Type B pancreatic cell (in vitro differentiated cells): Measurements from ENCODE around the gene PLCXD1. TPM values are rescaled to one million over a fixed set of nuclear protein-coding genes. Genes with fewer than 3 reads are reported as not detected.
"Not testable (repeated sequence)": the region's sequence is repeated elsewhere in the genome, so short reads cannot be mapped to it uniquely, and the experiment has no call there.

ENCODE experiments used
- DNase-seq: peaks from one replicate; pipeline ENCODE4 v3.0.0; 2021; ENCODE audit warnings: mixed read lengths; ENCODE audit not compliant: unreplicated experiment; ENCODE audit errors: extremely low spot score
- H3K27ac Mint-ChIP-seq: 2 replicates; pipeline ENCODE4 v1.8.0; 2021; ENCODE audit warnings: mild to moderate bottlenecking, mixed read lengths
- H3K27me3 Mint-ChIP-seq: 2 replicates; pipeline ENCODE4 v1.8.0; 2021; ENCODE audit warnings: mixed read lengths
- H3K36me3 Mint-ChIP-seq: 2 replicates; pipeline ENCODE4 v1.8.0; 2021; ENCODE audit warnings: mixed read lengths
- H3K4me1 Mint-ChIP-seq: one replicate; pipeline ENCODE4 v1.8.0; 2021; ENCODE audit warnings: mixed read lengths; ENCODE audit not compliant: unreplicated experiment
- H3K4me3 Mint-ChIP-seq: 2 replicates; pipeline ENCODE4 v1.8.0; 2021; ENCODE audit warnings: mild to moderate bottlenecking, mixed read lengths
- H3K9me3 Mint-ChIP-seq: 2 replicates; pipeline ENCODE4 v1.8.0; 2021; ENCODE audit warnings: mixed read lengths
- CTCF ChIP-seq: fragments of 200-600 bp; sonication (generic); conservative IDR thresholded peaks from 2 replicates; pipeline ENCODE4 v1.5.0; 2021; ENCODE audit warnings: antibody characterized with exemption, mild to moderate bottlenecking
- total RNA-seq: library from RNA; stranded (reverse); gene quantifications from 2 replicates; pipeline ENCODE4 v1.2.1, GENCODE V29; 2021; ENCODE audit warnings: low replicate concordance

Gene PLCXD1
- total RNA-seq, 1 donor from 2014 or later: 54.8 TPM

DNA sequence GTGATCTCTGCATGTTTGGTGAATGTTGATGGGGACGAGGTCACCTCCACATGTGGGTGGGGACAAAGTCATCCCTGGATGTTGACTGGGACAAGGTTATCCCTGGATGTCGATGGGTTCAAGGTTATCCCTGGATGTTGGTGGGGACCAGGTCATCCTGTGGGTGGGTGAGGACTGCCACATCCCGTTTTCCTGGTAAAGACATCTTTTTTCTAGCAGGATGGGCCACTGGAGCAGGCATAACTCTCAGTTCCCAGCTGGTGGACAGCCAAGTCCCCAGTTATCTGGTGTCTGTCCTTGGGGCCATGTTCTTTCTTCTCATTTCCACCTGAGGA, 28.3 kb upstream of the PLCXD1 start:
- no peaks in the 10 kb centered on the region for H3K36me3 Mint-ChIP-seq

GRCh38 chrX:253451-254297, 27.5 kb upstream of the PLCXD1 start:
- Mint-ChIP-seq H3K4me1 (no peaks in the 10 kb centered on the region), H3K9me3 (peaks cover 10% of the 10 kb centered on the region), H3K27ac (no peak overlapping the region), H3K36me3 (no peaks in the 10 kb centered on the region), H3K27me3 (no peaks in the 10 kb centered on the region), H3K4me3 (no peak overlapping the region)
- TF ChIP-seq CTCF: no peak
- peak; percentile 53 for DNase-seq

More for the DNA sequence above, 28.3 kb upstream of the PLCXD1 start:
- H3K4me3 Mint-ChIP-seq: no peak overlapping the region
- no peak for DNase-seq
- H3K9me3 Mint-ChIP-seq: peaks cover 10% of the 10 kb centered on the region
- no peak overlapping the region for H3K27ac Mint-ChIP-seq
- H3K27me3 Mint-ChIP-seq: no peaks in the 10 kb centered on the region
- no peaks in the 10 kb centered on the region for H3K4me1 Mint-ChIP-seq
- no peak for TF ChIP-seq CTCF

DNA sequence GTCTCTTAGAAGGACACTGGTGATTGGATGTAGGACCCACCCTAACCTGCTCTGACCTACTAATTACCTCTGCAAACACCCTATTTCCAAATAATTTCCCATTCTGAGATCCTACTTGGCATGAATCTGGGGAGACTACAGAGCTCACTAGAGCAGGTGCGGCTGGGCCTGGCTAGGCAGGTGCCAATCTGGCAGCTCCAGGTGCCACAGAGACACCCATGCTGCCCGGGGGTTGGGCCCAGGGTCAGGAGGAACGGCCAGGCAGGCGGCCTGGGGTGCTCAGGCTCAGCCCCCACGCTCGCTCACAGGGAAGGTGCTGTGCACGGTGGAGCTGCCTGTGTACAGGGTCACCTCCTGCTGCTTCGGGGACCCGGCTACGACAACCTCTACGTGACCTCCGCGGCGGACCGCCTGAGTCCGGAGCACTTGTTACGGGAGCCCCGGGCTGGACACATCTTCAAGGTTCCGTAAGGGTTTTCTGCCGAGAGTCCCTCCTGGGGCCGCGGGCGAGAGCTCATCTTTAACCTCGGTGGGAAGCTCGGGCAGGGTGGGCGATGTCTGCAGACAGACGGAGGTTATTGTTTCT, 26.5 kb upstream of the PLCXD1 start:
- no peaks in the 10 kb centered on the region for H3K36me3 Mint-ChIP-seq

DNA sequence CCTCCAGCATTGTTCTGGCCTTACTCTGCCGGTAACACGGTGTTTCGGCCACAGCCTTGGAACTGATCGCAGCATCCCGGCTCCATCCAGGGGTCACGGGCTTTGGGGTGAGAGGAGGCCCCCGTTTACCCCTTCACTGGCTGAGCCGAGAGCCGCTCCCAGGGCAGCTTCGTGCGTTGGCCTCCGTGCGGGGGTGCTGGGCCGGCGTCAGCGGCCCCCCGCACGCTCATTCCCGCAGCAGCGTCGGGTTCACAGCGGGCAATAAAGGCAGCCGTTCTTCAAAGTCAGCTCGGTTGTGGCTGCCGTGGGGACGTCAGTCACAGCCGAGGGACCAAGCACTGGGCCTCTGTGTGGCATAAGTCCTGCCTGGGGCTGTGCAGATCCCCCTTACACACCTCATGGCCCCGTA, 25.3 kb upstream of the PLCXD1 start:
- H3K27ac Mint-ChIP-seq: no peak overlapping the region
- H3K4me3 Mint-ChIP-seq: no peak overlapping the region
- DNase-seq: peak; percentile 64
- H3K36me3 Mint-ChIP-seq: no peaks in the 10 kb centered on the region
- H3K9me3 Mint-ChIP-seq: peaks cover 10% of the 10 kb centered on the region
- no peak for TF ChIP-seq CTCF
- H3K4me1 Mint-ChIP-seq: peaks cover 6% of the 10 kb centered on the region
- no peaks in the 10 kb centered on the region for H3K27me3 Mint-ChIP-seq

More for the DNA sequence above, 26.5 kb upstream of the PLCXD1 start:
- Mint-ChIP-seq H3K4me1 (peaks cover 1% of the 10 kb centered on the region), H3K9me3 (peaks cover 10% of the 10 kb centered on the region), H3K27ac (no peak overlapping the region), H3K27me3 (no peaks in the 10 kb centered on the region), H3K4me3 (no peak overlapping the region)
- TF ChIP-seq CTCF: no peak
- peak; percentile 65 for DNase-seq

DNA sequence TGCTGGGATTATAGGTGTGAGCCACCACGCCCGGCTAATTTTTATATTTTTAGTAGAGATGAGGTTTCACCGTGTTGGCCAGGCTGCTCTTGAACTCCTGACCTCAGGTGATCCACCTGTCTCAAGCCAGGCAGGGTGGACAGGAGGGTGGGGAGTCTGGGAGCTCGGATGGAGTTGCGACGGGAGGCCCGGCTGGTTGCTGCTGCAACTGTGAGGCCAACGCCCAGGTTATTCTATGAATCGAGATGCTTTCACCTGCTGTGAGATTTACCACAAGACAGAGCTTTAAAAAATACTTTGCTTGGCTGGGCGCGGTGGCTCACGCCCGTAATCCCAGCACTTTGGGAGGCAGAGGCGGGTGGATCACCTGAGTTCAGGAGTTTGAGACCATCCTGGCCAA, 24.1 kb upstream of the PLCXD1 start:
- H3K4me3 Mint-ChIP-seq, H3K36me3 Mint-ChIP-seq, H3K9me3 Mint-ChIP-seq, H3K27me3 Mint-ChIP-seq, H3K27ac Mint-ChIP-seq: not testable (repeated sequence)
- DNase-seq: peak; percentile 52
- H3K4me1 Mint-ChIP-seq: peaks cover 14% of the 10 kb centered on the region

GRCh38 chrX:257681-258289, 23.4 kb upstream of the PLCXD1 start:
- Mint-ChIP-seq H3K4me3 (no peak overlapping the region), H3K36me3 (no peaks in the 10 kb centered on the region), H3K9me3 (peaks cover under 1% of the 10 kb centered on the region), H3K27ac (no peak overlapping the region), H3K4me1 (peaks cover 14% of the 10 kb centered on the region), H3K27me3 (no peaks in the 10 kb centered on the region)
- TF ChIP-seq CTCF: no peak
- DNase-seq: peak; percentile 61
